Activated CD8-positive, alpha-beta memory T cell treated with anti-CD3 and anti-CD28 coated beads, Interleukin-2, amount 50 U/mL, for 48 hours (primary cell): ENCODE measurements around the gene TFAP2A.

Experiments
- DNase-seq: peaks from one replicate; pipeline ENCODE4 v3.0.0-alpha.2; 2020

The TFAP2A gene

GRCh38 chr6:10414756-10415616 is at the start of gene TFAP2A:
TFAP2A (minus strand) TSS chr6:10415074; CDS start chr6:10414991, 83 bp downstream.
- no peak for DNase-seq

DNA sequence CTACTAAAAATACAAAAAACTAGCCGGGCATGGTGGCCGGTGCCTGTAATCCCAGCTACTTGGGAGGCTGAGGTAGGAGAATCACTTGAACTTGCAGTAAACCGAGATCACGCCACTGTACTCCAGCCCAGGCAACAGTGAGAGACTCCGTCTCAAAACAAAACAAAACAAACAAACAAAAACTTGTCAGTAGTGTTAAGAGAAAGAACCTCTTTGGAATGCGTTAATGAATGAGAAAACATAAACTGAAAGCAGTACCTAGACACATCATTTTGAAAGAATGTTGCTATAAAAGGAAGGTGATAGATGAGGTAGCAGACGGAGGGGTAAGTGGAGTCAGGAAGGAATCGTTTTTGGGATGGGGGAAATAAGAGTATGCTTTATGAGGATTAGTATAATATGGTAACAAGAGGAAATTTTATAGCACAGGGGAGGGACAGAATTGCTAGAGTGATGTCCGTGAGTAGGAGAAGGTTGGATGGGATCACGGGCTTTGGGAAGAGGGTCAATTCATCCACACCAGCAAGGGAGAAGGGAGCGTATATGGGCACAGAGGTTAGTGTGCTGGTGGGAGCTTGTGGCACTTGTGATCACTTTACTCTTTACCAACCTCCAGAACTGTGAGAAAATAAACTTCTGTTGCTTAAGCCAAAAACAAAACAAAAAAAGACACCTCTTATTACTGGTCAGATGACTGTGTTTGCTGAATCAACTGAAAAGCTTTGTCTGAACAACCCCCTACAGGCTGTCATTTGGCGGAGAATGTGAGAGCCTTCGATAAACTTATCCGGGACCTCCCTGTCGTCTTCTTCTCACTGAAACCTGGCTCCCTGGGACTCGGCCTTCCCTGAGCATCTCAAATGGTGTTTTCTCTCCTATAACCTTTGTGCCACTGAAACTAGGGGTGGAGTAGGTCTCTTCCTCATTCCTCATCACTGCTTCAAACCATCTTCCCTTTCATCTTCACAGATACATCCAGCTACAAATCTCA is 48.9 kb upstream of the TFAP2A start:
- DNase-seq: peak; percentile 23

- DNase-seq: no peak
These were observed 48.2 kb upstream of the TFAP2A start for GRCh38 chr6:10463040-10463439.

DNA sequence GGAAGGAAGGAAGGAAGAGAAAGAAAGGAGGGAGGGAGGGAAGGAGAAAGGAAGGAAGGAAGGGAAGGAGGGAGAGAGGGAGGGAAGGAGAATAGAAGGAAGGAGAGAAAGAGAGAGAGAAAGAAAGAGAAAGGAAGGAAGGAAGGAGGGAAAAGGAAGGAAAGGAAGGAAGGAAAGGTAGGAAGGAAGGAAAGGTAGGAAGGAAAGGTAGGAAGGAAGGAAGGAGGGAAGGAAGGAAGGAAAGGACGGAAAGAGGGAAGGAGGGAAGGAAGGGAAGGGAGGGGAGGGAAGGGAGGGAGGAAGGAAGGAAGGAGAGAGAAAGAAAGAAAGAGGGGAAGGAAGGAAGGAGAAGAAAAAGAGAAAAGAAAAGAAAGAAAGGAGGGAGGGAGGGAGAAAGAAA is 47.0 kb upstream of the TFAP2A start:
- DNase-seq: no peak

DNA sequence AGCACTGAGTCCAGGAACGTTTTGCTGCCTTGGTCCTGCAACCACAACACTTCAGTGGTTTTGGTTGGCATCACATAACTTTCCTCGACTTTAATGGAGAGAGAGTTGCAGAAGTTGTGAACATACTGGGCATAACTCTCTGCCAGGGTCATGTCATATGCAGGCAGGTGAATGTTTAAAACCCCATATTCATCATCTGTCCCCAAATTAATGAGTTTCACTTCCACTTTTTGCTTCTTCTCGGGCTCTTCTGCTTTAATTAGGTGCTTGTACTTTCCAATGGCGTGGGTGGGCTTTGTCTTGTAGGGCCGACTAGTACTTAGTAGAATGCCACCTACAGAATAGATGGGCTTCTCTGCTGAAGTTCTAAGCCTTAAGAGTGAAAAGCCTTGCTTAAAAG is 45.2 kb upstream of the TFAP2A start:
- no peak for DNase-seq

- no peak for DNase-seq
These were observed 43.4 kb upstream of the TFAP2A start for GRCh38 chr6:10458287-10458686.

- no peak for DNase-seq
These were observed 38.7 kb upstream of the TFAP2A start for GRCh38 chr6:10453596-10453995.

- no peak for DNase-seq
These were observed 37.1 kb upstream of the TFAP2A start for GRCh38 chr6:10451828-10452509.

GRCh38 chr6:10451394-10451793 is 36.5 kb upstream of the TFAP2A start:
- DNase-seq: no peak

GRCh38 chr6:10449751-10450150 is 34.9 kb upstream of the TFAP2A start:
- no peak for DNase-seq

DNA sequence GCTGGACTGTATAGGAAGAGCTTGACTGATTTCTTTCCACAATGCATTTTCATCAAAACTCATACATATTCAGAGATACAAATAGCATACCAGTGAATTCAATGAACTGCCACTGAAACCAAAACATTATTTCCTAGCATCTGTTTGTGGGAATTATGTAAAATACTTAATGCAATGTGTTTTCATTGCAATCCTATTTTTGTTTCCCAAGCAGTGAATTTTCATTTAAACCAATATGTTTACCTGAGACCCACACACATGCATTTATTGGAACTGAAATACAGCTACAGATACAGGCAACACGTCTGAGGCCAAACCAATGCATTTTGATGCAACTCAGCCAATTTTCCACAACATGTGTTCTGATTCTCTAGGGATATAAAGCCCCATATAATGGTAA is 33.2 kb upstream of the TFAP2A start:
- DNase-seq: no peak

GRCh38 chr6:10446548-10446947 is 31.7 kb upstream of the TFAP2A start:
- DNase-seq: no peak

DNA sequence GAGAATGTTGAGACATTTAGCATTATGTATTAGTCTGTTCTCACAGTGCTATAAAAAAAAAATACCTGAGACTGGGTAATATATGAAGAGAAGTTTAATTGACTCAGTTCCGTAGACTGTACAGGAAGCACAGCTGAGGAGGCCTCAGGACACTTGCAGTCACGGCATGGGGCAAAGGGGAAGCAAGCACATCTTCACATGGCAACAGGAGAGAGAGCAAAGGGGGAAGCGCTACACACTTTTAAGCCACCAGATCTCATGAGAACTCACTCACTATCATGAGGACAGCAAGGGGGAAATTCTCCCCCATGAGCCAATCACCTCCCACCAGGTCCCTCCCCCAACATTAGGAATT is 26.8 kb upstream of the TFAP2A start:
- DNase-seq: no peak

GRCh38 chr6:10441004-10441654 is 26.3 kb upstream of the TFAP2A start:
- DNase-seq: no peak

DNA sequence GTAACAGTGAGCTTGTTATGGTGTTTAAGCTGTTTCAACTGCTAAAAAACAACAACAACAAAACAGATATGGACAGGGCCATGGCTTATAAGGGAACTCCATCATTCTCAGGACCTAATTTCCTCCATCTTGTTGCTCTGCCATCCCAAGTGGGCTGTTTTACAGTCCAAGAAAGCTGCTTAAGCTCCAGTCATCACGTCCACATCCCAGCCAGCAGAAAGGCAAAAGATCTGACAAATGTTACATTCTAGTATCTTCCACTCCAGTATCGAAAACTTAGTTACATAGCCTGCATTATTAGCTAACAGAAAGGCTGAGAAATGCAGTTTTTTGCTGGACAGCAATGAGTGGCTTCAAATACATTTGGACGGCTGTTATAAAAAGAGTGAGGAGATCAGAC is 23.0 kb upstream of the TFAP2A start:
- no peak for DNase-seq

GRCh38 chr6:10434235-10434634 is 19.4 kb upstream of the TFAP2A start:
- DNase-seq: no peak

DNA sequence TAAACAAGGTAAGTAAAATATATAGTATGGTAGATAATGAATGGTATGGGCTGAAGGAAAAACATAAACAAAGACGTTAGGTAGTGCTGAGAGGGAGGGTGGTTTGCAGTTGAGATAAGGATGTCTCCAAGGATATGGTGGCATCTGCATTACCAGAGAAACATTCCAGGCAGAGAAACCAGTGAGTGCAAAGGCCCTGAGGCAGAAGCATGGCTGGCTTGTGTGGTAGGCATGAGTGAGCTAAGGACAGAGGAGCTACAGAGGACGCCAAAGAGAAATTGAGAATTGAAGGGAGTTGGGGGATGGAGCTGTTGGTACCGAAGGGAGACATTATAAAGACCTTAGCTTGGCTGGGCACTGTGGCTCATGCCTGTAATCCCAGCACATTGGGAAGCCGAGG is 18.4 kb upstream of the TFAP2A start:
- no peak for DNase-seq

DNA sequence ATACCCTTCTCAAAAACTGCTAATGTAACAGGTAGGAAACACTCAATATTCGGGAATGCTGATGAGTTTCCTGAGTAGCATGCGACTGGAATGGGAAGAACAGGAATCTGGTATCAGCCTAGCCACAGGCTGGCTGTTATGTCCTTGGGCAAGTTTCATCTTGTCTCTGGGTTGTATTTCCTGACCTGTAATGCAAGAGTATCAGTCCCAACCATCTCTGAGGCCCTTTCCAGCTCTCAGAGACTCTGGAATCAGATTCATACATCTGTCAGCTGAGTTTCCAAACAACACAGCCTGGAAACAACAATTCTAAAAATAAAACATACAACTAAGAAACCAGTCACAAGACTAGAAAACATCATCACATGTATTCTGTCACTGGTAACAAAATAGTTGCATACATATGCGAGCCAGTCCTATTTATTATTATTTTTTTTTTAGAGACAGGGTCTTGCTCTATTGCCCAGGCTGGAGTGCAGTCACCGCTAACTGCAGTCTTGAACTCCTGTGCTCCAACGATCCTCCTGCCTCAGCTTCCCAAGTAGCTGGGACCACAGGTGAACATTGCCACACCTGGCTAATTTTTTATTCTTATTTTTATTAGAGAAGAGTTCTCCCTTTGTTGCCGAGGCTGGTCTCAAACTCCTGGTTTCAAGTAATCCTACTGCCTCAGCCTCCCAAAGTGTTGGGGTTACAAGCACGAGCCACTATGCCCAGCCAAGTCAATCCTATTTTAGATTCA is 16.7 kb upstream of the TFAP2A start:
- DNase-seq: no peak

GRCh38 chr6:10429638-10430427 is 15.0 kb upstream of the TFAP2A start:
- no peak for DNase-seq

- DNase-seq: no peak
These were observed 12.0 kb upstream of the TFAP2A start for GRCh38 chr6:10426781-10427279.
